NCI-H187 (cell line): ENCODE data around the gene RNF26.

ENCODE experiments used
- DNase-seq, 2 experiments: peaks; one replicate each; lab custom pipeline; 2025; lab: John Stamatoyannopoulos, UW

The RNF26 gene

DNA sequence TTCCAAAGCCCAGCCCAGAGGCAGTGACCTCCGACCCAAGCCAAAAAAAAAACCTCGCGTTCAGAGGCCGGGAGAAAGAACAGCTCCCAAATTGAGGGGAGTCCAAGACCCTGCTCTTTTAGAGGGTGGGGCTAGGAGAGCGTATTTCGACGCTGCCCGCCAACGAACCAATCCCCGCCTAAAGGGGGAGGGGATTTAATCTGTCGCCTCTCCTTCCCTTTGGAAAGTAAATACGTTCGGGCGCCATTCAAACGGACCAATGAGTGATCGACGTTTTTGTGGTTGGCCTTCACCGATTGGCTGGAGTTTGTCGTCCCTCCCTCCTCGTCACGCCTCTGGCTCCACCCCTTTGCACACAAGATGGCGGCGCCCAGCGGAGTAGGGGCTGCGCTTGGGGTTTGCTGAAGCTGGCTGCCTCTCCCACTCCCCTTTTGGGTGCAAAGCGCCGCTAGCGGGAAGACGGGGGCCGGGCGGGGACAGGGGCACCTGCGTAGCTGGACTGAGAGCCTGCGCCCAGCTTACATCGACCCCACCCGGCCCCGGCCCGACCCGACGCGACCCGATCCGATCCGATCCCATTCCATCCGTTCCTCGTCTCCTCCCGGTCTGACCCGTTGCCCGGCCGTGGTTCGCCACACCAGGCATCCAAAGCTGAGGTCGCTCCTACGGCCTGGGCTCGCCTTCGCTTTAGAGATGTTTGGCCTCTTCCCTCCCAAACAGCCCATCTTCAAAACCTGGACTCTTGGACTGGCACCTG, at the start of gene RNF26:
RNF26 (plus strand) TSS at position 354 of the 757 bp plus-strand sequence. CDS start 596 bp downstream, outside the sequence.
- peak; percentile 73 to 95 for DNase-seq

DNA sequence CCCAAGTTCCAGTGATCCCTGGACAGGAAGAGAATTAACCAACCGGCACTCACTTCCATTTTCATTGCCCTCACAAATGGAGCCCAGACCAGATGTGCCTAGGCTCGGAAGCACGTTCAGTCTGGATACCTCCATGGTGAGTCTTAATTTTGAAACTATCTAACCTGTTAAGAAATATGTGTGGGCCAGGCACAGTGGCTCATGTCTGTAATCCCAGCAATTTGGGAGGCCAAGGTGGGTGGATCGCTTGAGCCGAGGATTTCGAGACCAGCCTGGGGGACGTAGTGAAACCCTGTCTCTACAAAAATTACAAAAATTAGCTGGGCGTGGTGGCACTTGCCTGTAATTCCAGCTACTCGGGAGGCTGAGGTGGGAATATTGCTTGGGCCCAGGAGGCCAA, 48.9 kb upstream of the RNF26 start:
- no peak for DNase-seq

DNA sequence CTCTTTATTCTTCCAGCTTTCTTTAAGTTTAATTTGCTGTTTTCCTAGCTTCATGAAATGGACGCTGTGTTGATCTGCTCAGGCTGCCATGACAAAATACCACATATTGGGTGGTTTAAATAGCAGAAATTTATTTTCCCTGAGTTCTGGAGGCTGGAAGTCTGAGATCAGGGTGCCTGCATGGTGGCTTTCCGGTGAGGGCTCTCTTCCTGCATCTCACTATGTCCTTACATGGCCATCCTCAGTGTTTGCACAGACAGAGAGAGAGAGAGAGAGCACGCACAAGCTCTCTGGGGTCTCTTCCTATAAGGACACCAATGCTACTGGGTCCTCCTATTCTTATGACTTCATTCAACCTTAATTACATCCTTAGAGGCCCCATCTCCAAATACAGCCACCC, 46.1 kb upstream of the RNF26 start:
- no peak for DNase-seq

DNA sequence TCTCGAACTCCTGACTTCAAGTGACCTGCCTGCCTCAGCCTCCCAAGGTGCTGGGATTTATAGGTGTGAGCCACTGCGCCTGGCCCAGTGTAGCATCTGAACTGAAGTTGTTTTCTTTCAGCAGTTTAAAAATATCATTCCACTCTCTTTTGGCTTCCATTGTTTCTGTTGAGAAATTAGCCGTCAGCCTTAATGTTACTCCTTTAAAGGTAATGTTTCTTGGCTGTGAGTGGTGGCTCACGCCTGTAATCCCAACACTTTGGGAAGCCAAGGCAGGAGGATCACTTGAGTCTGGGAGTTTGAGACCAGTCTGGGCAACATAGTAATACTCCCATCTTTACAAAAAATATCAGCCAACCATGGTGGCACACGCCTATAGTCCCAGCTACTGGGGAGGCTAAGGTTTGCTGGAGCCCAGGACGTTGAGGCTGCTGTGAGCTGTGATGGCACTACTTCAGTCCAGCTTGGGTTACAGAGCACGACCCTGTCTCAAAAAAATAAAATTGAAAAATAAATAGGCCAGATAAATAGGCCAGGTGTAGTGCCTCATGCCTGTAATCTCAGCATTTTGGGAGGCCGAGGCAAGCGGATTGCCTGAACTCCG, 43.3 kb upstream of the RNF26 start:
- no peak for DNase-seq

DNA sequence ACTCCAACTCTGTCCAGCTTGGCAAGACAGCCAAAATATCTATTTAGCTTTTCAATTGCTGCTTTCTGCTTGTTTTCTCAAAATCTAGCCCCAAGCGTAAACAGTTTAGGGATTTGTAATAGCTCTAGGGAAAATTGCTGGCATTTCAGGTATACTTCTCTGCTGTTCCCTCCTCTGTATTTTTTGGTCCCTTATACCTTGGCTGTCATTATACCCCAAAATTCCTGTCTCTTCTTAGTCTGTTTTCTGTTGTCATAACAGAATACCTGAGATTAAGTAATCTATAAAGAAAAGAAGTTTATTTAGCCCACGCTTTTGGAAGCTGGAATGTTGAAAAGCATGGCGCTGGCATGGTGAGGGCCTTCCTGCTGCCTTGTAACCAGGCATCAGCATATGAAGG, 40.9 kb upstream of the RNF26 start:
- no peak for DNase-seq

DNA sequence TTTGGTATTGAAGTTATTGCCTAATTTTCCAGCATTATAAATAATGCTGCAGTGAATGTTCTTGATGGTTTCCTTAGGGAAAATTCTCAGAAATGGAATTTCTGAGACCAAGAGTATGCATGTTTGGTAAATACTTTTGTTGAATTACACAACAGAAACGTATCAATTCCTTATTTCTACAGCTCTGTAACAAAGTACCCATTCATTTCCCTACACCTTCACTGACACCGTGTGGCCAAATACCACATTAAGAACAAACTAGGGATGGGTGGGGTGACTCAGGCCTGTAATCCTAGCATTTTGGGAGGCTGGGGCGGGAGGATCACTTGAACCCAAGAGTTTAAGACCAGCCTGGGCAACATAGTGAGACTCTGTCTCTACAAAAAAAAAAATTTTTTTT, 39.1 kb upstream of the RNF26 start:
- no peak for DNase-seq

DNA sequence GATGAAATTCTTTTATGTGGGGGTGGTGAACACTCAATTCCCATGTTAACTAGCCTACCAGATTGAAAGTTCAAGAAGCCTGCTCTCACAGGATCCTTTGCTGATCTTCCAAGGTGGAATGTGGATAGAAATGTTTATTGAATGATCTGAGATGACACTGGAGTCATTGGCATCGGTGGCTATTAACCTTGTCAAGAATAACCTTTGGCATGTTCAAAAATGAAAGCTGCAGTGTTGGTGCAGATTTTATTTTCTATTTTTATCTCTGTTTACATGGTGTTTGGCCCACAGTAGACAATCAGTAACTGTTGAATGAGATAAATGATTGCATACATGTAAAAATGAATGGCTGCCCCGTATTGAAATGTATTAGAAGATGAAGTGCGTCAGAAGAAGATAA, 36.4 kb upstream of the RNF26 start:
- no peak for DNase-seq

DNA sequence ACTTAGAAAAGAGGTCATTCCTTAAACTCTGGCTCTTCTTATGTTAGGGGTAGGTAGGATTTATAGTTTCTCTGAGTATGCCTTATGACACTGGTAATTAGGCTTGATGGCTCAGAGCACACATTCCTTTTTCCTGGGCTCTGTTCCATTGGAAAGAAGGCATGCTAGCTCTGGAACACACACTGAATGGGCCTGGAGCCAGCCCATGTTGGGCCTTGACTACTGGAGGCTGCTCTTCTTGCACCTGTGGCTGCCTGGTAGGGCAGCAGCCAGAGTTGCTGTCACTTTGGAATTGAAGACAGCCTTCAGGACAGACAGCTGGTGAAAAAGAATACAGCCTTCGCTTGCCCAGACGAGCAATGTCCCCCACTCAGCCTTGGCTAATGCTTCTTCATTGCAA, 35.6 kb upstream of the RNF26 start:
- no peak for DNase-seq

DNA sequence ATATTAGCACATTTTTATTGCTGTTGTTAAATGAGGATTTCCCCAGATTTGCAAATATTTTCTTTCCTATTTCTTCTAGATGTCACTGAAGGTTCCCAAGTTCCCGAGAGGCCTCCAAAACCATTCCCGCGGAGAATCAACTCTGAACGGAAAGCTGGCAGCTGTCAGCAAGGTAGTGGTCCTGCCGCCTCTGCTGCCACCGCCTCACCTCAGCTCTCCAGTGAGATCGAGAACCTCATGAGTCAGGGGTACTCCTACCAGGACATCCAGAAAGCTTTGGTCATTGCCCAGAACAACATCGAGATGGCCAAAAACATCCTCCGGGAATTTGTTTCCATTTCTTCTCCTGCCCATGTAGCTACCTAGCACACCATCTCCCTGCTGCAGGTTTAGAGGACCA, 34.9 kb upstream of the RNF26 start:
- DNase-seq = no peak

DNA sequence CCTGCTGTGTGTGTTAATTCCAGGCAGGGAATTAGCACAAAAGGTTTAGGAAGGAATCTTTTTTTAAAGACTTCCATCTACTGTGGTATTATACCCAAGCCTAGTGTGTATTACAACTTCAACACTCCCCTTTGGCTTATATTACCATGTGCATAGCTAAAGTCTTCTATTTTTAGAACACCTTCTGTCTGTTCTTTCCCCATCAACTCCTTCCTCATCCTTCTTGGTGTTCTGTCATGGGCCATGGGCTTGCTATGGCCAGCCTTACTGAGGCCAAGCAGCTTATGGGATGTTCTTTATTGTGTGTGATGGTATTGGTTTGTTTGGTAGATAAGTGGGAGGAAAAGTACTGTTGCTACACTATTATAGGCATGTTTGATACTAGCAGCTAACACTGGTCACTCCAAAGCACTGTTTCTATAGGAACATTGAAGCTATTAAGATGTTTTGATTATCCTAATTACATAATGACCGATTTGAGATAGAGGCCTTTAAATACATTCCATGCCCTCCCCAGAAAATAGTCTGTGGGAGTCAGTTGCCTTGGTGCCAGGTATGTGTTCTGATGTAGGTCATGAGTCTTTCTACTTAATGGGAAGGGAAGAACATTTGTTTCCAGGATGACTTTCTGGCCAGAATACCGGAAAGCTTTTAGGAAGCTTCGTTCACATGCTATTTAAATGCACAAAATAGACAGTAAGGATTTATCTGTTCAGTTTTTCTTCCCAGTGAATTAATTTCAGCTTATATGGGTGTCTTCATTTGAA, 33.9 kb upstream of the RNF26 start:
- no peak for DNase-seq

DNA sequence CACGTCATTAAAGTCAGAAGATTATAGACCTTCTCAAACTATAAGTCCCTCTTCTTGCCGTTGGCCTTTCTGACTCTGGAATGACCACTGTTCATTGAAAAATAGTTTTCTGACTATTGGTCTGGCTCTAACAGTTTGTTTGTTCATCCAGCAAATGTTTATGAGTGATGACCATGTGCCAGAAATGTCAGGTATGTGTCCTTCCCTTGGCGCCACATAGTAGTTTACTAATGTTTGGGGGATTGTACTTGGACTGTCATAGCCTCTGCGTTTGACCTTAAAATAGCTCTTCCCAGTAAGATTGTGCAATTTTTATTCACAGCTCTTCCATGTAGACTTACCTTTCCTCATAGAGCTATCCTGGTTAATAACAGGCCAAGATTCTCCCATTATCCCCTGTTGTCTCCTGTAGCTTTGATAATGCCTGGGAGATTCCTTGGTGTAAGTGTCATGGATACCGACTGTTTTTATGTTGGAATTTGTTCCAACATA, 31.1 kb upstream of the RNF26 start:
- DNase-seq = no peak

DNA sequence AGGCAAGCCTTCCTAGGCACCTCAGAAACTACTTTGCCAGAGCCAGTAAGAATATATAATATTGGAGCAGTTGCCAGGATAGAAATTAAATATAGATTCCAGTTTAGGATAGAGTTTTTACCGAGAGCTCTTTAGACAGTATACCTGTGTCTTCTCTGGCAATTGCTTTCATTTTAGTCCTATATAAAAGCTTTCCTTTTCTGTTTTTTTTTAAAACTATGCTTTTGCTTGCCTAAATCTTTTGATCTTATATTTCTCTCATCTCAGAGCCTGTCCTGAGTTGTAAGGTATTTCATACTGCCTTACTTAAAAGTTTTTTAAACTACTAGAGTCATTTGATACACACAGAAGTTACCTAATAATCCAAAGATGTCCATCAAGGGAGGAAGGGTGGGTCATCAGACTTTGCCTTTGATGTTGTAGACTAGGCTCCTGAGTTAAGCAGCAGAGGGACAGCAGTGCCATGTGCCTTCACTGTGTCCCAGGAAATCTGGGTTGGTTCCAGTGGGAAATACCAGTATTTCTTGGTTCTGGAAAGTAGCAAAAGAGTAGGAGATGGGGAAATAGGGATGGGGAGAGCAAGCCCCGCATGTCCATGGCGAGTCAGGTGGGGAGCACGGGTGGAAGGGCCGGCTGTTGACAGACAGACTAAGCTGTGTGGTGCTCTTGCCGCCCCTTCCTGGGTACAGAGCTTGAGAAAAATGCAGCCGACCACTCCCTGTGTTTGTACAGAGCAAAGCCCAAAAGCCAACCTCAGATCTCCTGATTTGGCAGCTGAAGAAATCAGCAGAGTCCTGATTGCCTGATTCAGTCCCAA, 28.6 kb upstream of the RNF26 start:
- no peak for DNase-seq

DNA sequence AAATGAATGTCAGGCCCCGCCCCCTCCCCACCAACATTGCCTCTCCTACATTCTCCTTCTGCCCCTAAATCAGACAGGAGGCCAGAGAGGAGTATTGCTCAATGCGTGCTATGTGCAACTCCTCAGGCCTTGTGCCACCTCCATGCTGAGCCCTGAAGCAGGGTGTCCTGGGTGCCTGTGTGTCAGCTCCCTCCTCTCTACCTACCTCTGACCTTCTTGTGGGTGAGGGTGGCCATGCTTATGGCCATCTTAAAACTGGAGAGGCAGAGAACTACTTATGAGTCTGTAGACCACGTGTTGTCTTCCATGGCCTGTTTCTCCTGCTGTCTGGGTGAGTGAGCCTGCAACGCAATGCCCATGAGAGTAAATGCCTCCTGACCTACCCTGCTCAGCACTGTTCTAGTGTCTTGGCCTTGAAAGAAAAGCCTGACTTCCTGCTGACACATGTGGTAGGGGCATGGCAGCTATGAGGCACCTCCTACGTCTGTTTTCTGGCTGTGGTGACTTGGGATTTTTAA, 27.9 kb upstream of the RNF26 start:
- DNase-seq = no peak

DNA sequence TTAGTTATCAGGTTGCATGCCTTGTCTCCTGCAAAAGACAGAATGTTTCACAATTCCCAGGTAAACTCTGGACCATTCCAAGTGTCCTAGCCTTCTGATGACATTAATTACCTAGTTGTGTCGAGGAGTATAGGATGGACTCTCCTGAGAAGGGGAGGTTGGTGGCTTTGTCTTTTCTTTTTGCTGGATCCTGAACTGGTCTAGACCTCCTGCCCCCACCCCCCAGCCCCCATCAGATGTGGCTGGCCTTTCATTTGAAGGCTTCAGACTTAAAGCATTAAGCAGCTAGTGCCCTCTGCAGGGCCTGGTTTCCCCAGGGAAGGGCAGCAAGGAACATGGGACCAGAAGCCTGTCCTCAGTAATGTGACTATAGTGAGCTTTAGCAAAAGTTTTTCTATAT, 27.1 kb upstream of the RNF26 start:
- DNase-seq = no peak

DNA sequence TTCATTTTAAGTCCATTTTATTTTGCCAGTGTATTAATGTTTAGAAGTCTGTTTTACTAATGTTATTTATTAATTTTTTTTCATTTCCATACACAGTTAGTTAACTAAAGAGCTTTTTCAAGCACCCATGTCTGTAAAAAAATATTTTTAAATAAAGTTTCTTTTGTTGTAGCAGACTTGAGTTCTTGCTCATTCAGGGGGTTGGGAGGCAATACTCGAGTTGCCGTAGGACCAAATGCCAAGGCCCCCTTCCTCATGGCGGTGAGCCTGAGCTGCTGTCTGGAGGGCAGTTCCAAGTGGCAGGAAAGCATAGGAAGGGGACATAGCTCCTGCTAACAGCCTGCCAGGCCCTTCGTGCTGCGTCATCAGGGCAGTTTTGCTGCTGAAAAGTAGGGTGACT, 26.4 kb upstream of the RNF26 start:
- DNase-seq = no peak

DNA sequence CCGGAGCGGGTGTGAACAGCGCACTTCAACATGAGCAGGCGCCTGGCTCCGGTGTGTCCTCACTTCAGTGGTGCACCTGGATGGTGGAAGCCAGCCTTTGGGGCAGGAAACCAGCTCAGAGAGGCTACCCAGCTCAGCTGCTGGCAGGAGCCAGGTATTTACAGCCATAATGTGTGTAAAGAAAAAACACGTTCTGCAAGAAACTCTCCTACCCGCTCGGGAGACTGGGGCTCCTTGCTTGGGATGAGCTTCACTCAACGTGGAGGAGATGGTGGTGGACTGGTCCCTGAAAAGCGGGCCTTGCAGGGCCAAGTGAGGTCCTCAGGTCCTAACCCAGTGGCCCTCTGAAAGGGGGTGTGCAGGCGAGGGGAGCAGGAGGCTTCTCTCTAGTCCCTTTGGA, 24.9 kb upstream of the RNF26 start:
- DNase-seq = no peak

DNA sequence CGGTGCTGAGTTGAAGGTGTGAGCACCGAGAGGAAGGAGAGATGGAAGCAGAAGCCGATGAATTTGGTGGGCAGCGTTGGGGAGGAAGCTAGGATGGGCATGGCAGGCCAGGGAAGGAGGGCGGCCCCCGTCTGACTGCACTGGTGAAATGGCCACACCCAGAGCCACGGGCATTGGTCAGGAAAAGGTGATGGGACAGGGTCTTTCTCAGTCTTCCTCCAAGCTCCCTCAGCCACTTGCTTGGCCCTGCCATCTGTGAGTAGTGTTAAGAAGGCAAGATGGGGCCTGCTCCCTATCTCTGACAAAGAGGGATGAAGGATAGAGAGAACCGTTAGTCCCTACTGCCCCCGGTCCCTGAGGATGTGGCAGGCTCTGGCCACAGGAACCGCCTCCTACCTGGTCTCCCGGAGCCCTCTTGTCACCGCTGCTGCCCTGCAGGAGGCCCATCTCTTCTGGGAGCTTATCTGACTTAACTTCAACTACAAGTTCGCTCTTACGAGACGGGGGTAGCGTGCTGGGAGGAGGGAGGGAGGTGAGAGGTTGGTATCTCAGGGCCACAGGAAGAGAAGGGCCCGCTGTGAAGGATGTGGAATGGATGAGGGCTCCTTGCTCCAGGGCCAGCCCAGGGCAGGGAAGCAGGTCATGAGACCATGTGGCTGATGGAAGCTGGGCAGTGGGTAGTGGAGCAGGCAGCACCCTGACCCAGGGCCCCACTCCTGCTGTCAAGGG, 24.2 kb upstream of the RNF26 start:
- no peak for DNase-seq

DNA sequence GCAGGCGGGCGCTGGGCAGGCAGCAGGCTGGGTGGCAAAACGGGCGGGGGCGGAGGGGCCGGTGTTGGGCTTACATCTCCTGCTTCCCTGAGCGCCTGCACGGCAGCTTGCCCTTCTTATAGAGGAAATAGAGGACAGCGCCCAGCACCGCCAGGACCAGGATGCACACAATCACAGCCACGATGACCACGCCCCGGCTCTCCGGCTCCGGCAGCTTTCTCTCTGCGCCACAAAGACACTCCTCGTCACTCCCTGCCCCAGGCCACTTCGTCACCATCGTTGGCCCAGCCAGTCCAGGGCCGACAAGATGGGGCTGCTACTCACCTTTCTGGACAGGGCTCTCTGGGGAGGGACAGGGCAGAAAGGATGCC, 23.7 kb upstream of the RNF26 start:
- no peak for DNase-seq

DNA sequence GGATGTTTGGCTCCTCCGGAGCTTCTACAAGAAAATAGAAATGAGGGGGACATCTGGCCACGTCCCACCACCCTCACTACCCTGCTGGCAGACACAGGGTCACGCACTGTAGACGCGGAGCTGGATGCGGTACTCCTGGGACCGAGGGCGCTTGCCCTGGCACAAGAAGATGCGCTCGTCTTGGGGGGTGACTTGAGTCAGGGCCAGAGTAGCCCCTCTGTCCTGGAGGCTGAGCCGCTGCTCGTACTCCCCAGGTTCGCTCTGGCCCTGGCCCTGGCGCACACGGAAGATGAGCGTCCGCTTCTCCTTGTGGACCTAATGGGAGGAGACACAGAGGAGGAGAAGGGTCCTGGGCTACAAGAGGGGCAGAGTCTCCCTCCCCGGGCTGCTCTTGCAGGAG, 19.6 kb upstream of the RNF26 start:
- DNase-seq = no peak

DNA sequence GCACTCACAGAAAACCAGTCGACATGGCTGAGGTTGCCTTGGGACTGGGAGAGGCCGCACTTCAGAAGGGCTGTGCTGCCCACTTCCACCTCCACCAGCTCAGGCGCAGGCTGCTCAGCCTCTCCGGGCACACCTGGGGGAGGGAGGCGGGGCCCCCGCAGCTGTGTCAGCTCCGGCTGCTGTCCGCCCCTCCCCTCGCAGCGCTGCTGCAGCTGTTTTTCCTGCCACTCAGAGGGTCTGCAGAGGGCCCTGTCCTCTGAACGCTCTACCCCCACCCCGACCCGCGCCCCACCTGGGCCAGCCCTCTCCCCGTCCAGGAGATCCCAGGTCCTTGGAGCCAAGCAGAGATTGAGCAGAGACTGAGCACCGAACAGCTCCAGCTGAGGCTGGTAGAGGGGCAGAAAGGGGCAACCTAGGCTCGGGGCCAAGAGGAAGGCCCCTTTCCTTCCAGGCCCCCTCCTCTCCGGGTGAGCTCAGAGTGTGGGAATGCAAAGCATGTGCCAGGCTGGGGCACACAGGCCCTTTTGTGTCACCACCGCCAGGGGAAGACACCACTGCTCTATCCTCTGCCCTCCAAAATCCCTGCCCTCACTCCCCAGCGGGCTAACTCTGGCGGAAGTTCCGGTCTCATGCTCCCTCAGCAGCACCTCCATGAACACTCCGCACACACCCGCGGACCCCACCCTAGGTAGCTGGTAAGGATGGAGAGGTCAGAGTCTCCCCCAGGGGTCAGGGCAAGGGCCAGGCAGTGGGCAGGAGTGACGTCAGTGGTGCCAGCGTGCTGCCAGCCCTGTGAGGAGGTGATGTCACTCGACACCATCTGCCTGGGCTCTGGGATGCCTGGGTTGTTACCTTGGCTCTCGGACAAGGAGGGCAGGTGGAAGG, 19.0 kb upstream of the RNF26 start:
- peak in 1 of 2 experiments; percentile 52 for DNase-seq
